IMR-90 (cell line): Measurements from ENCODE around the gene GRIN1. TPM values are rescaled to one million over a fixed set of nuclear protein-coding genes. Genes with fewer than 3 reads are reported as not detected.

Experiments
- ATAC-seq: fragments of 200-7000 bp; cut with Tn5 transposase; 2 replicates; pipeline ENCODE4 v1.9.1; 2020; ENCODE audit warnings: low read depth, mild to moderate bottlenecking, moderate library complexity
- BruUV-seq: library from RNA; stranded (reverse); fragments of 400-500 nt; replicated peaks from 2 replicates; lab custom pipeline; 2021; lab: Mats Ljungman, UMichigan
- CTCF ChIA-PET: fragments of 300-600 bp; formaldehyde crosslinking; extraction: SDS; loops from one replicate; lab custom pipeline; 2021; ENCODE audit warnings: antibody characterized with exemption; lab: Yijun Ruan, JAX
- POLR2A ChIA-PET: fragments of 300-600 bp; sonication (Branson Sonifier 250); formaldehyde crosslinking; loops from one replicate; lab custom pipeline; 2022; ENCODE audit warnings: antibody characterized with exemption; ENCODE audit not compliant: unreplicated experiment; lab: Charles Lee
- DNase-seq: peaks from one replicate; pipeline ENCODE4 v3.0.0; 2013
- H2AFZ ChIP-seq: replicated peaks from 2 replicates; pipeline ENCODE3; 2013; ENCODE audit warnings: low read length, mild to moderate bottlenecking; ENCODE audit not compliant: poor library complexity
- H2AK5ac ChIP-seq: 2 replicates; pipeline ENCODE4 v1.6.1; 2013; ENCODE audit warnings: low read depth, low read length, inconsistent platforms
- H2AK9ac ChIP-seq: replicated peaks from 2 replicates; pipeline ENCODE3; 2013; ENCODE audit warnings: mild to moderate bottlenecking, low read depth, low read length, moderate library complexity; ENCODE audit not compliant: poor library complexity
- H2BK120ac ChIP-seq: 2 replicates; pipeline ENCODE4 v1.6.1; 2013; ENCODE audit warnings: low read depth, low read length, inconsistent platforms
- H2BK15ac ChIP-seq: 3 replicates; pipeline ENCODE4 v1.6.1; 2013; ENCODE audit warnings: low read depth, low read length, inconsistent platforms
- H2BK20ac ChIP-seq: 2 replicates; pipeline ENCODE4 v1.6.1; 2013; ENCODE audit warnings: low read depth, mild to moderate bottlenecking, inconsistent platforms, low read length, moderate library complexity
- H2BK5ac ChIP-seq: 2 replicates; pipeline ENCODE4 v1.6.1; 2013; ENCODE audit warnings: mild to moderate bottlenecking, low read depth, low read length, inconsistent platforms; ENCODE audit not compliant: poor library complexity, severe bottlenecking
- H3K14ac ChIP-seq: replicated peaks from 2 replicates; pipeline ENCODE4 v1.6.1; 2013; ENCODE audit warnings: low read depth, low read length, inconsistent platforms
- H3K18ac ChIP-seq: 2 replicates; pipeline ENCODE4 v1.6.1; 2013; ENCODE audit warnings: low read depth, low read length, control low read depth
- H3K23ac ChIP-seq: 2 replicates; pipeline ENCODE4 v1.6.1; 2013; ENCODE audit warnings: low read depth, low read length, inconsistent platforms
- H3K27ac ChIP-seq: 2 replicates; pipeline ENCODE4 v1.5.1; 2013; ENCODE audit warnings: mild to moderate bottlenecking, control low read depth, low read length; ENCODE audit not compliant: insufficient read depth
- H3K27me3 ChIP-seq: 2 replicates; pipeline ENCODE4 v1.6.1; 2013; ENCODE audit warnings: low read length; ENCODE audit not compliant: control insufficient read depth, insufficient read depth
- H3K36me3 ChIP-seq: 2 replicates; pipeline ENCODE4 v1.6.1; 2013; ENCODE audit warnings: low read length, mixed read lengths; ENCODE audit not compliant: control insufficient read depth, insufficient read depth
- H3K4ac ChIP-seq: 2 replicates; pipeline ENCODE4 v1.6.1; 2013; ENCODE audit warnings: low read depth, low read length, inconsistent platforms
- H3K4me1 ChIP-seq: 2 replicates; pipeline ENCODE4 v1.6.1; 2013; ENCODE audit warnings: low read length, mixed read lengths; ENCODE audit not compliant: control insufficient read depth, insufficient read depth
- H3K4me2 ChIP-seq: 2 replicates; pipeline ENCODE4 v1.6.1; 2013; ENCODE audit warnings: low read depth, mild to moderate bottlenecking, control low read depth, low read length, moderate library complexity
- H3K4me3 ChIP-seq: 2 replicates; pipeline ENCODE4 v1.5.1; 2013; ENCODE audit warnings: low read depth, mild to moderate bottlenecking, control low read depth, low read length, moderate library complexity; ENCODE audit not compliant: insufficient read depth
- H3K56ac ChIP-seq: 2 replicates; pipeline ENCODE4 v1.6.1; 2013; ENCODE audit warnings: low read length, inconsistent platforms; ENCODE audit not compliant: insufficient read depth; ENCODE audit errors: extremely low read depth
- H3K79me1 ChIP-seq, 2 experiments: 2 replicates each; pipeline ENCODE4 v1.6.1; 2013; ENCODE audit warnings: low read length in 2 of 2, inconsistent platforms in 1 of 2, low read depth in 1 of 2
- H3K9ac ChIP-seq: 2 replicates; pipeline ENCODE4 v1.6.1; 2013; ENCODE audit warnings: low read depth, low read length, control low read depth
- H3K9me1 ChIP-seq: 2 replicates; pipeline ENCODE4 v1.6.1; 2013; ENCODE audit warnings: low read length, inconsistent platforms; ENCODE audit not compliant: insufficient read depth
- H3K9me3 ChIP-seq: 2 replicates; pipeline ENCODE4 v1.6.1; 2013; ENCODE audit warnings: low read length; ENCODE audit not compliant: control insufficient read depth, insufficient read depth
- H4K20me1 ChIP-seq: 2 replicates; pipeline ENCODE4 v1.6.1; 2013; ENCODE audit warnings: low read length, inconsistent platforms; ENCODE audit not compliant: insufficient read depth
- H4K5ac ChIP-seq: 2 replicates; pipeline ENCODE4 v1.6.1; 2013; ENCODE audit warnings: mild to moderate bottlenecking, low read depth, low read length, control low read depth
- H4K8ac ChIP-seq, 2 experiments: 2 replicates each; pipeline ENCODE4 v1.6.1; 2013; ENCODE audit warnings: low read depth in 2 of 2, low read length in 2 of 2, control low read depth in 1 of 2, inconsistent platforms in 1 of 2
- H4K91ac ChIP-seq: 2 replicates; pipeline ENCODE4 v1.6.1; 2013; ENCODE audit warnings: low read depth, low read length, inconsistent platforms; ENCODE audit not compliant: insufficient read depth
- BHLHE40 ChIP-seq: fragments of 150-350 bp; IDR thresholded peaks from 2 replicates; pipeline ENCODE4 v1.6.1; 2016; ENCODE audit warnings: mild to moderate bottlenecking, low read depth, low read length
- CEBPB ChIP-seq: IDR thresholded peaks from 2 replicates; pipeline ENCODE4 v1.6.1; 2012; ENCODE audit warnings: low read depth, low read length, improper control_type of control experiment
- CHD1 ChIP-seq: IDR thresholded peaks from 2 replicates; pipeline ENCODE4 v1.6.1; 2012; ENCODE audit warnings: low read depth, low read length, improper control_type of control experiment
- CTCF ChIP-seq: conservative IDR thresholded peaks from 2 replicates; pipeline ENCODE4 v1.5.1; 2012; ENCODE audit warnings: mild to moderate bottlenecking, low read depth, low read length, improper control_type of control experiment
- FOS ChIP-seq: fragments of 150-350 bp; IDR thresholded peaks from 2 replicates; pipeline ENCODE4 v1.6.1; 2016; ENCODE audit warnings: low read depth, low read length
- MAZ ChIP-seq: IDR thresholded peaks from 2 replicates; pipeline ENCODE4 v1.6.1; 2012; ENCODE audit warnings: low read depth, mild to moderate bottlenecking, low read length, improper control_type of control experiment, moderate library complexity, borderline replicate concordance
- MXI1 ChIP-seq: IDR thresholded peaks from 2 replicates; pipeline ENCODE4 v1.6.1; 2012; ENCODE audit warnings: low read depth, mild to moderate bottlenecking, low read length, moderate library complexity, borderline replicate concordance
- NFE2L2 ChIP-seq: fragments of 150-350 bp; IDR thresholded peaks from 2 replicates; pipeline ENCODE4 v1.6.1; 2016; ENCODE audit warnings: low read depth, mild to moderate bottlenecking, low read length
- POLR2A ChIP-seq: IDR thresholded peaks from 2 replicates; pipeline ENCODE4 v1.6.1; 2012; ENCODE audit warnings: mild to moderate bottlenecking, low read depth, low read length
- RCOR1 ChIP-seq: IDR thresholded peaks from 2 replicates; pipeline ENCODE4 v1.6.1; 2012; ENCODE audit warnings: mild to moderate bottlenecking, low read length, improper control_type of control experiment; ENCODE audit not compliant: insufficient replicate concordance
- RFX5 ChIP-seq: IDR thresholded peaks from 2 replicates; pipeline ENCODE4 v1.8.0; 2012; ENCODE audit warnings: low read depth, mild to moderate bottlenecking, low read length, moderate library complexity
- SMC3 ChIP-seq: fragments of 150-350 bp; IDR thresholded peaks from 2 replicates; pipeline ENCODE4 v1.6.1; 2016; ENCODE audit warnings: low read depth, mild to moderate bottlenecking, antibody characterized with exemption, low read length, moderate library complexity
- USF2 ChIP-seq: fragments of 150-350 bp; IDR thresholded peaks from 2 replicates; pipeline ENCODE4 v1.6.1; 2017; ENCODE audit warnings: mild to moderate bottlenecking, antibody characterized with exemption, low read length, low read depth
- WGBS, 2 experiments: methylation state at CpG; one replicate each; pipeline versions ENCODE4 v1.1.5 to v1.1.7; 2013; ENCODE audit warnings: missing lambda C conversion rate in 2 of 2; ENCODE audit not compliant: insufficient read length in 1 of 2; ENCODE audit errors: extremely low coverage in 2 of 2; 5-methylcytosine and 5-hydroxymethylcytosine counted together
- dilution Hi-C: fragments of 300-500 bp; cut with HindIII; formaldehyde crosslinking; loops from one replicate; pipeline ENCODE4 v1.14.3; 2018; ENCODE audit warnings: low sequenced_read_pairs; ENCODE audit not compliant: unreplicated experiment
- in situ Hi-C: fragments of 300-500 bp; cut with MboI; formaldehyde crosslinking; loops from 3 replicates; pipeline ENCODE4 v1.14.3; 2019; ENCODE audit warnings: low sequenced_read_pairs, inconsistent platforms, mixed read lengths
- intact Hi-C: fragments of 100-400 bp; cut with micrococcal nuclease; formaldehyde crosslinking; loops from 2 replicates; pipeline ENCODE4 v1.10.0; 2022
- polyA plus RNA-seq, 3 experiments: library from polyadenylated mRNA; depleted of rRNA; stranded (reverse); fragments of >200 nt; gene quantifications; 2 replicates each; pipeline ENCODE4 v1.2.3, GENCODE V29; 2012; ENCODE audit warnings: low replicate concordance in 1 of 3
- total RNA-seq: library from RNA; depleted of rRNA; stranded (reverse); fragments of >200 nt; gene quantifications from 2 replicates; pipeline ENCODE4 v1.2.3, GENCODE V29; 2012

The GRIN1 gene
- total and polyA plus RNA-seq, 2 of the 4 experiments (the other 2 are of a cell fraction), result 0.09 TPM; not detected in 1

- Histone ChIP-seq H3K9me3 (no peaks in the 10 kb centered on the region), H3K4ac (no peak overlapping the region), H2AFZ (no peak overlapping the region), H3K27me3 (peaks cover 67% of the 10 kb centered on the region), H3K4me3 (no peak overlapping the region), H3K36me3 (no peaks in the 10 kb centered on the region), H3K14ac (no peak overlapping the region), H4K5ac (no peak overlapping the region), H2BK5ac (no peak overlapping the region), H2BK15ac (no peak overlapping the region), H3K56ac (no peak overlapping the region), H3K9ac (no peak overlapping the region), H4K20me1 (0 out of 2 replicates have a peak, but pooled peaks cover 5% of the 10 kb centered on the region), H3K23ac (no peak overlapping the region), H3K9me1 (no peaks in the 10 kb centered on the region), H2AK9ac (no peak overlapping the region), H3K4me2 (no peak overlapping the region), H4K8ac (no peak overlapping the region), H3K27ac (no peak overlapping the region), H3K79me1 (no peaks in the 10 kb centered on the region), H3K18ac (no peak overlapping the region), H2BK120ac (no peak overlapping the region), H2AK5ac (no peak overlapping the region), H4K91ac (no peak overlapping the region), H2BK20ac (no peak overlapping the region), H3K4me1 (peaks cover 2% of the 10 kb centered on the region; the same call in 1 of the 2 replicates)
- dilution Hi-C loops (no loop called here), in situ Hi-C loops (no loop called here), intact Hi-C loops (no loop called here)
- ChIA-PET CTCF (no interaction called here), POLR2A (no interaction called here)
- TF ChIP-seq RFX5 (no peak), BHLHE40 (no peak), POLR2A (no peak), MXI1 (no peak), SMC3 (no peak), CEBPB (no peak), CTCF (no peak), USF2 (no peak), CHD1 (no peak), NFE2L2 (no peak), RCOR1 (no peak), MAZ (no peak), FOS (no peak)
- BruUV-seq, result no TSS peak
- ATAC-seq (no peak), DNase-seq (no peak)
- WGBS, 2 experiments, result no CpG with 5 or more reads among the region's 4 CpGs
Measured at GRCh38 chr9:137158625-137159024, 19.7 kb downstream of the GRIN1 start.
